GM12892 (cell line): Measurements from ENCODE around the gene TMCC3.

Experiments
- POLR2A ChIP-seq: IDR thresholded peaks from 2 replicates; pipeline ENCODE4 v1.6.1; 2011; ENCODE audit warnings: low read depth, low read length, control low read depth
- POLR2AphosphoS5 ChIP-seq: IDR thresholded peaks from 2 replicates; pipeline ENCODE4 v1.6.1; 2011; ENCODE audit warnings: low read depth, low read length, control low read depth
- TAF1 ChIP-seq: IDR thresholded peaks from 2 replicates; pipeline ENCODE4 v1.6.1; 2011; ENCODE audit warnings: low read depth, mild to moderate bottlenecking, control low read depth, low read length, borderline replicate concordance

- TF ChIP-seq POLR2AphosphoS5 (no peak), TAF1 (no peak), POLR2A (no peak)
Observed at GRCh38 chr12:94538318-94538717, 112.0 kb downstream of the TMCC3 start.
